Fibroblast of lung (primary cell): ENCODE results near the gene RASGRF2.
"Not testable (repeated sequence)": the region's sequence is repeated elsewhere in the genome, so short reads cannot be mapped to it uniquely, and the experiment has no call there.

Experiments used
- CTCF ChIP-seq, 2 donors: IDR thresholded peaks in 1 of 2; conservative IDR thresholded peaks in 1 of 2; 1 replicate in 1 of 2; 2 replicates in 1 of 2; pipeline ENCODE4 v1.5.1; 2011 to 2012; ENCODE audit warnings: low read length in 2 of 2, control low read depth in 1 of 2, inconsistent platforms in 1 of 2, low read depth in 1 of 2, mild to moderate bottlenecking in 1 of 2
- EZH2 ChIP-seq: IDR thresholded peaks from 2 replicates; pipeline ENCODE4 v1.5.1; 2012; ENCODE audit warnings: low read length, control low read depth, mild to moderate bottlenecking; ENCODE audit errors: missing control alignments

- not testable (repeated sequence) for TF ChIP-seq EZH2; CTCF (conservative IDR thresholded peaks at IDR 0.05 in 1 of 2, IDR thresholded peaks at IDR 0.05 in 1 of 2; ENCODE audit: low read depth in 1 of 2, low read length in 2 of 2)
Observed at GRCh38 chr5:81029736-81030135, 69.6 kb downstream of the RASGRF2 start.
